Endothelial cell (in vitro differentiated cells): ENCODE measurements around the gene LMF2. TPM values are rescaled to one million over a fixed set of nuclear protein-coding genes. Genes with fewer than 3 reads are reported as not detected.

ENCODE experiments used
- DNase-seq: peaks from one replicate; pipeline ENCODE4 v3.0.0; 2021; ENCODE audit warnings: low spot score
- H3K27ac Mint-ChIP-seq: one replicate; pipeline ENCODE4 v1.8.0; 2021; ENCODE audit warnings: mixed read lengths, inconsistent platforms; ENCODE audit not compliant: unreplicated experiment
- H3K27me3 Mint-ChIP-seq: one replicate; pipeline ENCODE4 v1.8.0; 2021; ENCODE audit warnings: mild to moderate bottlenecking, moderate library complexity, mixed read lengths, inconsistent platforms; ENCODE audit not compliant: unreplicated experiment
- H3K36me3 Mint-ChIP-seq: one replicate; pipeline ENCODE4 v1.8.0; 2021; ENCODE audit warnings: mild to moderate bottlenecking, low read depth, mixed read lengths, inconsistent platforms; ENCODE audit not compliant: unreplicated experiment
- H3K4me1 Mint-ChIP-seq: one replicate; pipeline ENCODE4 v1.8.0; 2021; ENCODE audit warnings: mild to moderate bottlenecking, mixed read lengths, inconsistent platforms; ENCODE audit not compliant: unreplicated experiment
- H3K4me3 Mint-ChIP-seq: one replicate; pipeline ENCODE4 v1.8.0; 2021; ENCODE audit warnings: mild to moderate bottlenecking, mixed read lengths, inconsistent platforms; ENCODE audit not compliant: unreplicated experiment
- H3K9me3 Mint-ChIP-seq: one replicate; pipeline ENCODE4 v1.8.0; 2021; ENCODE audit warnings: mixed read lengths, inconsistent platforms; ENCODE audit not compliant: unreplicated experiment
- CTCF ChIP-seq: fragments of 200-600 bp; sonication (generic); IDR thresholded peaks from one replicate; pipeline ENCODE4 v1.5.0; 2021; ENCODE audit warnings: antibody characterized with exemption; ENCODE audit not compliant: unreplicated experiment
- total RNA-seq: library from RNA; stranded (reverse); fragmentation: NEBNext Ultra II Directional; extraction: Animal tissue kit (Norgen Biotek cat#: 25700); gene quantifications from one replicate; pipeline ENCODE4 v1.2.1, GENCODE V29; 2021; ENCODE audit not compliant: unreplicated experiment

Gene LMF2
- total RNA-seq, 1 donor from 2014 or later = 88.2 TPM

- no peak for TF ChIP-seq CTCF
- no peaks in the 10 kb centered on the region for H3K9me3 Mint-ChIP-seq
- DNase-seq = no peak
- peaks cover 4% of the 10 kb centered on the region for H3K4me1 Mint-ChIP-seq
- peaks cover 33% of the 10 kb centered on the region for H3K36me3 Mint-ChIP-seq
- H3K27ac Mint-ChIP-seq = no peak overlapping the region
- no peak overlapping the region for H3K4me3 Mint-ChIP-seq
- H3K27me3 Mint-ChIP-seq = peaks cover 2% of the 10 kb centered on the region
These were observed 52.9 kb downstream of the LMF2 start for GRCh38 chr22:50454556-50455075.

Other genes with a start within 250 kb of the LMF2 start
- 33.4 TPM for gene MAPK12, start 246.0 kb downstream of the LMF2 start, total RNA-seq
- 62.4 TPM for gene MAPK11, start 237.3 kb downstream of the LMF2 start, total RNA-seq
- 96.5 TPM for gene PLXNB2, start 200.1 kb downstream of the LMF2 start, total RNA-seq
- gene DENND6B, start 180.7 kb downstream of the LMF2 start, total RNA-seq = 3.6 TPM
- gene PPP6R2, start 164.4 kb downstream of the LMF2 start, total RNA-seq = 50.9 TPM
- gene SBF1, start 32.7 kb downstream of the LMF2 start, total RNA-seq = 76.7 TPM
- gene ADM2, start 26.2 kb downstream of the LMF2 start, total RNA-seq = 0.36 TPM
- gene MIOX, start 20.8 kb downstream of the LMF2 start, total RNA-seq = not detected
- 40.9 TPM for gene NCAPH2, start 522 bp upstream of the LMF2 start, total RNA-seq
- 1.1 TPM for gene SCO2, start 17.9 kb upstream of the LMF2 start, total RNA-seq
- gene TYMP, start 22.3 kb upstream of the LMF2 start, total RNA-seq = 6.3 TPM
- gene KLHDC7B, start 38.2 kb upstream of the LMF2 start, total RNA-seq = not detected
- gene SYCE3, start 55.2 kb upstream of the LMF2 start, total RNA-seq = not detected
- 89.0 TPM for gene CPT1B, start 70.7 kb upstream of the LMF2 start, total RNA-seq
- 94.6 TPM for gene CHKB, start 75.1 kb upstream of the LMF2 start, total RNA-seq
- 0.69 TPM for gene MAPK8IP2, start 93.1 kb upstream of the LMF2 start, total RNA-seq
- 59.6 TPM for gene ARSA, start 120.5 kb upstream of the LMF2 start, total RNA-seq
- 223 TPM for gene SHANK3, start 165.1 kb upstream of the LMF2 start, total RNA-seq
- 2.8 TPM for gene ACR, start 230.5 kb upstream of the LMF2 start, total RNA-seq